Loucy (cell line): Measurements from ENCODE around the gene MBP.

ENCODE experiments used
- EZH2phosphoT487 ChIP-seq: fragments of 200-600 bp; IDR thresholded peaks from 2 replicates; pipeline ENCODE4 v1.6.1; 2018; ENCODE audit warnings: antibody characterized with exemption, mild to moderate bottlenecking, moderate library complexity, borderline replicate concordance
- TF ChIP-seq, protein P1 (sequence below): fragments of 200-600 bp; sonication (generic); conservative IDR thresholded peaks from 2 replicates; pipeline ENCODE4 v1.5.1; 2014; ENCODE audit warnings: mild to moderate bottlenecking, antibody characterized with exemption, low read length

- TF ChIP-seq, protein P1, sequence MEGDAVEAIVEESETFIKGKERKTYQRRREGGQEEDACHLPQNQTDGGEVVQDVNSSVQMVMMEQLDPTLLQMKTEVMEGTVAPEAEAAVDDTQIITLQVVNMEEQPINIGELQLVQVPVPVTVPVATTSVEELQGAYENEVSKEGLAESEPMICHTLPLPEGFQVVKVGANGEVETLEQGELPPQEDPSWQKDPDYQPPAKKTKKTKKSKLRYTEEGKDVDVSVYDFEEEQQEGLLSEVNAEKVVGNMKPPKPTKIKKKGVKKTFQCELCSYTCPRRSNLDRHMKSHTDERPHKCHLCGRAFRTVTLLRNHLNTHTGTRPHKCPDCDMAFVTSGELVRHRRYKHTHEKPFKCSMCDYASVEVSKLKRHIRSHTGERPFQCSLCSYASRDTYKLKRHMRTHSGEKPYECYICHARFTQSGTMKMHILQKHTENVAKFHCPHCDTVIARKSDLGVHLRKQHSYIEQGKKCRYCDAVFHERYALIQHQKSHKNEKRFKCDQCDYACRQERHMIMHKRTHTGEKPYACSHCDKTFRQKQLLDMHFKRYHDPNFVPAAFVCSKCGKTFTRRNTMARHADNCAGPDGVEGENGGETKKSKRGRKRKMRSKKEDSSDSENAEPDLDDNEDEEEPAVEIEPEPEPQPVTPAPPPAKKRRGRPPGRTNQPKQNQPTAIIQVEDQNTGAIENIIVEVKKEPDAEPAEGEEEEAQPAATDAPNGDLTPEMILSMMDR = peak; percentile 76
- no peak for TF ChIP-seq EZH2phosphoT487
These were observed 73.2 kb downstream of the MBP start for GRCh38 chr18:77059294-77059916.
